K562 (cell line): ENCODE measurements around the gene PRR14.

ENCODE experiments used
- CREB3 ChIP-seq: fragments of 450-650 bp; conservative IDR thresholded peaks from 2 replicates; pipeline ENCODE4 v1.6.1; 2016; ENCODE audit warnings: missing genetic modification characterization, low read depth, mild to moderate bottlenecking, missing compliant biosample characterization, moderate library complexity
- CTCF ChIP-seq, 3 experiments: IDR thresholded peaks in 2 of 3; conservative IDR thresholded peaks in 1 of 3; 2 replicates each; pipeline ENCODE4 v1.5.1; 2011 to 2012; ENCODE audit warnings: low read length in 3 of 3, mild to moderate bottlenecking in 3 of 3, control low read depth in 2 of 3, improper control_type of control experiment in 1 of 3, inconsistent platforms in 1 of 3, low read depth in 1 of 3, mixed read lengths in 1 of 3, moderate library complexity in 1 of 3; ENCODE audit not compliant: insufficient read depth in 2 of 3
- EP300 ChIP-seq: IDR thresholded peaks from 2 replicates; pipeline ENCODE4 v1.6.1; 2012; ENCODE audit warnings: low read length, improper control_type of control experiment
- MXI1 ChIP-seq: IDR thresholded peaks from 2 replicates; pipeline ENCODE4 v1.6.1; 2011; ENCODE audit warnings: low read depth, mild to moderate bottlenecking, improper control_type of control experiment, low read length
- ZKSCAN1 ChIP-seq: fragments of 150-350 bp; IDR thresholded peaks from 2 replicates; pipeline ENCODE4 v1.6.1; 2016; ENCODE audit warnings: low read depth, low read length

GRCh38 chr16:30659507-30660423, 9.0 kb downstream of the PRR14 start:
- TF ChIP-seq MXI1 (no peak), ZKSCAN1 (0 out of 2 replicates have a peak, but pooled peaks have one; percentile 13), CTCF (IDR thresholded peaks at IDR 0.05 in 2 of 3, conservative IDR thresholded peaks at IDR 0.05 in 1 of 3; ENCODE audit: insufficient read depth in 2 of 3, low read depth in 1 of 3, low read length in 3 of 3) (no peak), CREB3 (no peak), EP300 (no peak)
